PC-9 (cell line): ENCODE results near the gene KMT5C. TPM values are rescaled to one million over a fixed set of nuclear protein-coding genes. Genes with fewer than 3 reads are reported as not detected.
A peak's percentile ranks its signal among the peaks of the same experiment; 100 is the strongest.

Experiments used
- BruUV-seq: library from RNA; stranded (reverse); fragments of 400-500 nt; replicated peaks from 2 replicates; lab custom pipeline; 2021; lab: Mats Ljungman, UMichigan
- CTCF ChIA-PET: fragments of 300-600 bp; sonication (Branson Sonifier 250); formaldehyde crosslinking; loops from one replicate; lab custom pipeline; 2022; ENCODE audit warnings: antibody characterized with exemption; lab: Charles Lee
- POLR2A ChIA-PET: fragments of 300-600 bp; sonication (Branson Sonifier 250); formaldehyde crosslinking; loops from one replicate; lab custom pipeline; 2022; ENCODE audit warnings: antibody characterized with exemption; ENCODE audit not compliant: unreplicated experiment; lab: Charles Lee
- DNase-seq, 2 experiments: peaks; one replicate each; pipeline versions ENCODE4 v3.0.0 to v3.0.0-alpha.2; 2015 to 2022; ENCODE audit warnings: mixed read lengths in 1 of 2
- H2AFZ ChIP-seq: fragments of 200-600 bp; sonication (generic); 2 replicates; pipeline ENCODE4 v1.8.1; 2017; ENCODE audit warnings: antibody characterized with exemption
- H3F3A ChIP-seq: fragments of 200-600 bp; sonication (generic); 2 replicates; pipeline ENCODE4 v1.8.1; 2017; ENCODE audit warnings: antibody characterized with exemption, mild to moderate bottlenecking, low read depth; ENCODE audit not compliant: insufficient read depth
- H3K27ac ChIP-seq: fragments of 200-600 bp; sonication (generic); 2 replicates; pipeline ENCODE4 v1.6.1; 2016; ENCODE audit warnings: mixed run types
- H3K27me3 ChIP-seq: fragments of 200-600 bp; sonication (generic); 2 replicates; pipeline ENCODE4 v1.6.1; 2016; ENCODE audit warnings: low read depth, mixed run types; ENCODE audit not compliant: insufficient read depth
- H3K36me3 ChIP-seq: fragments of 200-600 bp; sonication (generic); 2 replicates; pipeline ENCODE4 v1.6.1; 2016; ENCODE audit warnings: low read depth, mixed run types
- H3K4me1 ChIP-seq: fragments of 200-600 bp; sonication (generic); replicated peaks from 2 replicates; pipeline ENCODE4 v1.6.1; 2016; ENCODE audit warnings: mixed run types; ENCODE audit not compliant: insufficient read depth
- H3K4me2 ChIP-seq: fragments of 200-600 bp; sonication (generic); 2 replicates; pipeline ENCODE4 v1.6.1; 2017; ENCODE audit warnings: mixed run types
- H3K4me3 ChIP-seq: fragments of 200-600 bp; sonication (generic); 2 replicates; pipeline ENCODE4 v1.6.1; 2016; ENCODE audit warnings: mixed run types
- H3K79me2 ChIP-seq: fragments of 200-600 bp; sonication (generic); 2 replicates; pipeline ENCODE4 v1.6.1; 2017; ENCODE audit warnings: low read depth, mixed run types
- H3K9me2 ChIP-seq: fragments of 200-600 bp; sonication (generic); 2 replicates; pipeline ENCODE4 v1.8.1; 2017; ENCODE audit warnings: mild to moderate bottlenecking; ENCODE audit not compliant: insufficient read depth
- H3K9me3 ChIP-seq: fragments of 200-600 bp; sonication (generic); 2 replicates; pipeline ENCODE4 v1.8.1; 2016; ENCODE audit warnings: low read depth; ENCODE audit not compliant: insufficient read depth
- H4K20me1 ChIP-seq: fragments of 200-600 bp; sonication (generic); 2 replicates; pipeline ENCODE4 v1.8.1; 2017; ENCODE audit not compliant: insufficient read depth
- CTCF ChIP-seq: fragments of 200-600 bp; sonication (generic); conservative IDR thresholded peaks from 2 replicates; pipeline ENCODE4 v1.6.1; 2017; ENCODE audit warnings: mixed run types, antibody characterized with exemption, mild to moderate bottlenecking, moderate library complexity
- EZH2 ChIP-seq: fragments of 200-600 bp; sonication (generic); IDR thresholded peaks from 2 replicates; pipeline ENCODE4 v1.8.0; 2017; ENCODE audit warnings: antibody characterized with exemption, low read depth
- intact Hi-C: fragments of 100-400 bp; cut with micrococcal nuclease; formaldehyde crosslinking; loops from one replicate; pipeline ENCODE4 v1.10.0; 2022; ENCODE audit not compliant: unreplicated experiment
- total RNA-seq: library from RNA; stranded (reverse); gene quantifications from 2 replicates; pipeline ENCODE4 v1.2.3, GENCODE V29; 2021

Gene KMT5C
- total RNA-seq, 1 experiment from 2014 or later, result 71.6 TPM

GRCh38 chr19:55377356-55378131, 37.9 kb downstream of the KMT5C start:
- peaks cover 13% of the 10 kb centered on the region for H3K79me2 ChIP-seq
- no peak overlapping the region for H3K4me2 ChIP-seq
- H3F3A ChIP-seq, result peaks cover 48% of the 10 kb centered on the region; the same call in 1 of the 2 replicates
- CTCF ChIA-PET, result no interaction called here
- no peak overlapping the region for H3K27ac ChIP-seq
- H3K36me3 ChIP-seq, result 0 out of 2 replicates have a peak, but pooled peaks cover 6% of the 10 kb centered on the region
- intact Hi-C loops, result no loop called here
- POLR2A ChIA-PET, result interaction anchor here (0.5 kb wide), 1 partner anchor 29 kb away, joined by 9 read pairs; no protein-coding TSS in a partner anchor
- TF ChIP-seq EZH2 (no peak), CTCF (no peak)
- peaks cover 15% of the 10 kb centered on the region for H4K20me1 ChIP-seq
- H3K9me3 ChIP-seq, result no peaks in the 10 kb centered on the region
- H3K9me2 ChIP-seq, result no peaks in the 10 kb centered on the region
- H3K4me1 ChIP-seq, result peaks cover 40% of the 10 kb centered on the region
- BruUV-seq, result no TSS peak
- no peak for DNase-seq
- H3K27me3 ChIP-seq, result no peaks in the 10 kb centered on the region
- no peak overlapping the region for H2AFZ ChIP-seq
- no peak overlapping the region for H3K4me3 ChIP-seq

- H3K4me1 ChIP-seq, result peaks cover 31% of the 10 kb centered on the region
Observed at GRCh38 chr19:55379174-55379573, 39.5 kb downstream of the KMT5C start.

GRCh38 chr19:55382013-55382412, 42.3 kb downstream of the KMT5C start:
- Histone ChIP-seq H2AFZ (no peak overlapping the region), H3K9me2 (no peaks in the 10 kb centered on the region), H3K9me3 (no peaks in the 10 kb centered on the region), H3K27ac (no peak overlapping the region), H3K4me1 (peaks cover 19% of the 10 kb centered on the region), H3K4me3 (peak overlapping the region; percentile 59; the same call in 1 of the 2 replicates), H3K36me3 (peaks cover 12% of the 10 kb centered on the region), H3F3A (peaks cover 37% of the 10 kb centered on the region; the same call in 1 of the 2 replicates), H4K20me1 (peaks cover 15% of the 10 kb centered on the region), H3K79me2 (peaks cover 42% of the 10 kb centered on the region), H3K4me2 (peak overlapping the region; percentile 90), H3K27me3 (no peaks in the 10 kb centered on the region)
- BruUV-seq, result no TSS peak
- CTCF ChIA-PET, result no interaction called here
- POLR2A ChIA-PET, result interaction anchor here (0.6 kb wide), 1 partner anchor 13 kb away, joined by 26 read pairs; no protein-coding TSS in a partner anchor
- DNase-seq, result no peak
- no peak for TF ChIP-seq CTCF
- no peak for TF ChIP-seq EZH2
- intact Hi-C loops, result loop anchor here (10.0 kb wide), 1 partner anchor 217 kb away; the partner anchor contains the start of gene DNAAF3

More at GRCh38 chr19:55379174-55379573, 39.5 kb downstream of the KMT5C start:
- TF ChIP-seq EZH2 (no peak), CTCF (no peak)
- no peaks in the 10 kb centered on the region for H3K9me3 ChIP-seq
- H3K4me2 ChIP-seq, result no peak overlapping the region
- H3K27me3 ChIP-seq, result no peaks in the 10 kb centered on the region
- BruUV-seq, result no TSS peak
- POLR2A ChIA-PET, result interaction anchor here (0.6 kb wide), 1 partner anchor 253 kb away, joined by 7 read pairs; no protein-coding TSS in a partner anchor
- no peaks in the 10 kb centered on the region for H3K9me2 ChIP-seq
- CTCF ChIA-PET, result no interaction called here
- peaks cover 15% of the 10 kb centered on the region for H4K20me1 ChIP-seq
- H3F3A ChIP-seq, result peaks cover 40% of the 10 kb centered on the region; the same call in 1 of the 2 replicates
- intact Hi-C loops, result no loop called here
- H3K4me3 ChIP-seq, result no peak overlapping the region
- H3K36me3 ChIP-seq, result 0 out of 2 replicates have a peak, but pooled peaks cover 6% of the 10 kb centered on the region
- peaks cover 22% of the 10 kb centered on the region for H3K79me2 ChIP-seq
- DNase-seq, result no peak
- H2AFZ ChIP-seq, result no peak overlapping the region
- no peak overlapping the region for H3K27ac ChIP-seq
